ENCODE results near the gene GCN1. TPM values are rescaled to one million over a fixed set of nuclear protein-coding genes. Genes with fewer than 3 reads are reported as not detected.

GCN1 gene
- total RNA-seq, 1 donor = 156 TPM

GRCh38 chr12:120136093-120136770 is 58.3 kb downstream of the GCN1 start:
- H3K4me3 ChIP-seq (ENCODE audit: low read depth, low read length) = no peak overlapping the region
- TF ChIP-seq, protein P1, sequence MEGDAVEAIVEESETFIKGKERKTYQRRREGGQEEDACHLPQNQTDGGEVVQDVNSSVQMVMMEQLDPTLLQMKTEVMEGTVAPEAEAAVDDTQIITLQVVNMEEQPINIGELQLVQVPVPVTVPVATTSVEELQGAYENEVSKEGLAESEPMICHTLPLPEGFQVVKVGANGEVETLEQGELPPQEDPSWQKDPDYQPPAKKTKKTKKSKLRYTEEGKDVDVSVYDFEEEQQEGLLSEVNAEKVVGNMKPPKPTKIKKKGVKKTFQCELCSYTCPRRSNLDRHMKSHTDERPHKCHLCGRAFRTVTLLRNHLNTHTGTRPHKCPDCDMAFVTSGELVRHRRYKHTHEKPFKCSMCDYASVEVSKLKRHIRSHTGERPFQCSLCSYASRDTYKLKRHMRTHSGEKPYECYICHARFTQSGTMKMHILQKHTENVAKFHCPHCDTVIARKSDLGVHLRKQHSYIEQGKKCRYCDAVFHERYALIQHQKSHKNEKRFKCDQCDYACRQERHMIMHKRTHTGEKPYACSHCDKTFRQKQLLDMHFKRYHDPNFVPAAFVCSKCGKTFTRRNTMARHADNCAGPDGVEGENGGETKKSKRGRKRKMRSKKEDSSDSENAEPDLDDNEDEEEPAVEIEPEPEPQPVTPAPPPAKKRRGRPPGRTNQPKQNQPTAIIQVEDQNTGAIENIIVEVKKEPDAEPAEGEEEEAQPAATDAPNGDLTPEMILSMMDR (IDR thresholded peaks at IDR 0.05; ENCODE audit: insufficient read depth, low read length) = no peak
- no peak for DNase-seq (ENCODE audit: low read depth)

DNA sequence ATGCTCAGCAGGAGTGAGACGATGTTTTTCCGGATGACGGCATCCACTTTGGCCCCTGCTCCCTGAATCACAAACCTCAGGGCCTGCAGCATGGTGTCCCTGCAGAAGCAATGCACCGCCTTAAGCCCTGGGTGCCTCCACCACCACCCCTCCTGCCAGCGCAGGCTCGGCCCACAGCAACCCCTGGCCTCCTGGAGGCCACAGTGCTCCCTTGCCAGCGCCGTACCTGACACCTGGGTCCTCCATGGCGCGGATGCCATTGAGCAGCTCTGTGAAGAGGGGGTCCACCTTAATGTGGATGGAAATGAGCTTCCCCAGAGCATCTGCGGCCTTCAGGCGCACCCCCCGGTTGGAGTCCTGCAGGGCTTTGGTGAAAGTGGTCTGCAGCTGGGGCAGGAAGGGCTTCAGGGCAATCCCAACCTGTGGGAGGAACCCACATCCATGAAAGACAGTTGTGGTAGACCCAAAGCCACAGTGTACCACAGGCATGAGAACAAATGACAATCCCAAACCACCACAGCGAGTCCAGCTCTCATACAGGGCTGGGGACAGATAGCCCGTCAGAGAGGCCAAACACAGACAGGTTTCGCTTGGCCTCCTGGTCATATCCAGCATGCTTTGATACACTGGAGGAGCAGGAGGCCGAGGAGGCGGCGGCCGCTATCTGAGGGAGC is 60.1 kb downstream of the GCN1 start:
- no peak for DNase-seq (ENCODE audit: low read depth)
- TF ChIP-seq, protein P1 (IDR thresholded peaks at IDR 0.05; ENCODE audit: insufficient read depth, low read length) = no peak
- no peak overlapping the region for H3K4me3 ChIP-seq (ENCODE audit: low read depth, low read length)

DNA sequence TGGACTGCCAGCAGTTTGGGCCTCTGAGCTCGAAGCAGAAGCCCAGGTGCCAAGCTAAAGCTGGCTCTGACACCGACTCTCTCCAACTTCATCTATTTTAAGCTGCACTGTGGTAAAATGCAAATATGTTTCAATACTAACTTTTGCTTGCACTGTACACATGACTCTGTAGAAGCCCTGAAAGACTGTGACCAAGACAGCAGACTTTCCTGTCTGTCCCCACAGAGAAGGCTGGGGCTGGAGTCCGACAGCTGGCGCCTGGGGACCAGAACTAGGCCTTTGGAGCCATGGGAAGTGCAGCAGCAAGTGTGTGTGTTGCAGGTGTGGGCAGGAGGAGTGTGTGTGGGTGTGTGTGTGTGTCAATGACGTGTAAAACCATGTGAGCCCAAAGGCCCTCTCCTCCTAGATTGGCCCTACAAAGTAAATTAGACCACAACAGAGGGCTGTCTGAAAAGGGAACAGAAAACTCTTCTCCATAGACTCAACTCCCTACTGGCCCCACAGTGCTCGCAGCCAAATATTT is 61.6 kb downstream of the GCN1 start:
- H3K4me3 ChIP-seq (ENCODE audit: low read depth, low read length) = no peak overlapping the region
- DNase-seq (ENCODE audit: low read depth) = no peak
- TF ChIP-seq, protein P1 (IDR thresholded peaks at IDR 0.05; ENCODE audit: insufficient read depth, low read length) = no peak

DNA sequence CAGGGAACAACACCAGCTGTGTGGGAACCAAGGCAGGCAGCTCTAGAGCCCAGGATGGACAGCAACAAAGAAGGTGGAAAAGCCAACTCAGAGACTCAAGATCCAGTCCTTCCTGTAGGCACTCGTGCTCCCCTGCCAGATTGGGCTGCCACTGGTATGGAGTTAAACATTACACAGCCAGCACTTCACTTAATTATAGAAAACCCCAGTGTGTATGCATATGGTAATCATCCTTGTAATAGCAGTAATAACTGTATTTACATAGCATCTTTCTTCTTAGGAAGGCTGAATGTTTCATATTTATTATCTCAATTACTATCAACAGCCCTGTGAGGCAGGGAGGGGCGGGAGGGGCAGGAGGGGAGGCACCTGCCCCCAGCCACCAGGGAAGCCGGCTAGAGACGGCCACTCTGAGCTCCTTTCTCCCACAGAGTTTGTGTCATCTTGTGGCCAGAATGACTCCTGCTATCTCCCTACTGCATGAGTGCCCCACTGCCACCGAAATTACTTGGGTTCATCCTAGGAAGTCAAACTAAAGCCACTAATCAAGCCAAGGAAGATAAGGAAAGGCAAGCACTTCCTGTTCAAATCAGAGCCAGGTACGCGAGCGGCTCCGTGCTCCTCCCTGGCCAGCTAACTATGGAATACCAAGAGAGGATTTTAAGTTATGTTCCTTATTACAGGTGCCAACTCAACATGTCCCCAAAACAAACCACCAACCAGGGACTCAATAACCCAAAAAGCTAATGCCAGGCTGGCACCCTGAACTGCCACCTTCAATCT is 62.3 kb downstream of the GCN1 start:
- TF ChIP-seq, protein P1 (IDR thresholded peaks at IDR 0.05; ENCODE audit: insufficient read depth, low read length) = no peak
- H3K4me3 ChIP-seq (ENCODE audit: low read depth, low read length) = no peak overlapping the region
- DNase-seq (ENCODE audit: low read depth) = no peak

- DNase-seq (ENCODE audit: low read depth) = no peak
- TF ChIP-seq, protein P1 (IDR thresholded peaks at IDR 0.05; ENCODE audit: insufficient read depth, low read length) = no peak
- H3K4me3 ChIP-seq (ENCODE audit: low read depth, low read length) = no peak overlapping the region
Measured at GRCh38 chr12:120131116-120131515, 63.4 kb downstream of the GCN1 start.

- no peak overlapping the region for H3K4me3 ChIP-seq (ENCODE audit: low read depth, low read length)
- TF ChIP-seq, protein P1 (IDR thresholded peaks at IDR 0.05; ENCODE audit: insufficient read depth, low read length) = no peak
- no peak for DNase-seq (ENCODE audit: low read depth)
Measured at GRCh38 chr12:120130011-120130410, 64.5 kb downstream of the GCN1 start.

Data from fibroblast of the aortic adventitia (primary cell).